Measurements from ENCODE around the gene ADGRG6. TPM values are rescaled to one million over a fixed set of nuclear protein-coding genes. Genes with fewer than 3 reads are reported as not detected.
"Not testable (repeated sequence)": the region's sequence is repeated elsewhere in the genome, so short reads cannot be mapped to it uniquely, and the experiment has no call there.

Gene ADGRG6
- total RNA-seq, 2 donors from 2014 or later = 0.18 to 0.25 TPM

DNA sequence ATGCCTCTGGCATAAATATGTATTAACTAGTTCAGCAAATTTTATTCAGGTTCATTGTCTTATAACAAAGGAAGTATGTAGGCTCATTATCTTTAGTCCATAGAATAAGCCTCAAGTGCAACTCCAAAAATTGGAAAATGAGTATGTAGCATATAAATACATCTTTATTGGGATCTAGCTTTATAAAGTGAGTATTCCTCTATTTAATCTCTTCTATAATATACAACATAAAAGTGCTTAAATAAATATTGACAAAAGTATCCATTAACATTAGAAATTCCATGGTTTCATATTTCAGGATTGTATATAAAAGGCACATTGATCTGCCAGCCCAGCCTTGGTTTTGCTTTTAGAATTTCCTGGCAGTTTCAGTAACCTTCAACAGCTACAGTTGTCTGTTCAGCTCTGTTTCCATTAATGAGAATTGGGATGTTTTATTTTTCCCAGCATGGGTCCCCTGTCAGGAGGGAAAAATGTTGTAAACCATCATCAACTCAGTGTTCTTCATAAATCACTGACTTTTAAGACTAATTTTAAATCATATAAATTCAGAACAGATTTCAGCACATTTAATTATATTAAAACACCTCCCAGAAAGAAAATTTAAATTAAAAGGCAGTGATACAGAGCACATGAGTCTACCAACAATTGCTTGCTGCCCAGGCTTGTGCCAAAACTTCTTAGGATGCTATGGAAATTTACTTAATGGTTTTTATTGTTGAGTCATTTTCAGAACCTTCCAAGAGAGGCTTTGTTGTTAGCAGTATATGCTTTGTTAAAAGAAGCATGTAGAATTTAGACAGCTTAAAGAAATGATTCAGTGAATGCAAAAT is 119.7 kb downstream of the ADGRG6 start:
- Mint-ChIP-seq H3K4me3 (no peak overlapping the region), H3K4me1 (no peaks in the 10 kb centered on the region), H3K27ac (no peak overlapping the region), H3K27me3 (peaks cover 5% of the 10 kb centered on the region), H3K36me3 (ENCODE audit: low read depth) (no peaks in the 10 kb centered on the region)
- no peak for DNase-seq
- no peaks in the 10 kb centered on the region for H3K9me3 ChIP-seq (ENCODE audit: control insufficient read depth, low read length, poor library complexity, severe bottlenecking)
- no peak for ATAC-seq

DNA sequence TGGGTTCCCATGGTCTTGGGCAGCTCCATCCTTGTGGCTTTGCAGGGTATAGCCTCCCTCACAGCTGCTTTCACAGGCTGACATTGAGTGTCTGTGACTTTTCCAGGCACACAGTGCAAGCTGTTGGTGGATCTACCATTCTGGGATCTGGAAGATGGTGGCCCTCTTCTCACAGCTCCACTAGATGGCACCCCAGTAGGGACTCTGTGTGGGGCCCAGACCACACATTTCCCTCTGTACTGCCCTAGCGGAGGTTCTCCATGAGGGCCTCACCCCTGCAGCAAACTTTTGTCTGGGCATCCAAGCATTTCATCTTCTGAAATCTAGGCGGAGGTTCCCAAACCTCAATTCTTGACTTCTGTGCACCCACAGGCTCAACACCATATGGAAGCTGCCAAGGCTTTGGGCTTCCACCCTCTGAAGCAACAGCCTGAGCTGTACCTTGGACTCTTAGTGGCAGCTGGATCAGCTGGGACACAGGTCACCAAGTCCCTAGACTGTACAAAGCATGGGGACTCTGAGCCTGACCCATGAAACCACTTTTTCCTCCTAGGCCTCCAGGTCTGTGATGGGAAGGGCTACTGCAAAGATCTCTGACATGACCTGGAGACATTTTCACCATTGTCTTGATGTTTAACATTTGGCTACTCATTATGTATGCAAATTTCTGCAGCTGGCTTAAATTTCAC is 124.8 kb downstream of the ADGRG6 start:
- not testable (repeated sequence) for H3K4me1 Mint-ChIP-seq; H3K9me3 ChIP-seq (ENCODE audit: control insufficient read depth, low read length, poor library complexity, severe bottlenecking); H3K4me3 Mint-ChIP-seq; DNase-seq; ATAC-seq; H3K27me3 Mint-ChIP-seq; H3K36me3 Mint-ChIP-seq (ENCODE audit: low read depth); H3K27ac Mint-ChIP-seq

DNA sequence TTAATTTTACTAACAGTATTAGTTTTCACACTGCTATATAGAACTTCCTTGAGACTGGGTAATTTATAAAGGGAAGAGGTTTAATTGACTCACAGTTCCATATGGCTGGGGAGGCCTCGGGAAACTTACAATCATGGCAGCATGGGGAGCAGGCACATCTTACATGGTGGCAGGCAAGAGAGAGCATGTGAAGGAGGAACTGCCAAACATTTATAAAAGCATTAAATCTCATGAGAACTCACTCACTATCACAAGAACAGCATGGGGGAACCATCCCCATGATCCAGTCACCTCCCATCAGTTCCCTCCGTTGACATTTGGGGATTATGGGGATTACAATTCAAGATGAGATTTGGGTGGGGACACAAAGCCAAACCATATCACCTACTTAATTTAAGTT is 126.7 kb downstream of the ADGRG6 start:
- H3K36me3 Mint-ChIP-seq (ENCODE audit: low read depth); ATAC-seq; H3K9me3 ChIP-seq (ENCODE audit: control insufficient read depth, low read length, poor library complexity, severe bottlenecking); H3K27me3 Mint-ChIP-seq; H3K4me3 Mint-ChIP-seq; DNase-seq; H3K4me1 Mint-ChIP-seq; H3K27ac Mint-ChIP-seq: not testable (repeated sequence)

DNA sequence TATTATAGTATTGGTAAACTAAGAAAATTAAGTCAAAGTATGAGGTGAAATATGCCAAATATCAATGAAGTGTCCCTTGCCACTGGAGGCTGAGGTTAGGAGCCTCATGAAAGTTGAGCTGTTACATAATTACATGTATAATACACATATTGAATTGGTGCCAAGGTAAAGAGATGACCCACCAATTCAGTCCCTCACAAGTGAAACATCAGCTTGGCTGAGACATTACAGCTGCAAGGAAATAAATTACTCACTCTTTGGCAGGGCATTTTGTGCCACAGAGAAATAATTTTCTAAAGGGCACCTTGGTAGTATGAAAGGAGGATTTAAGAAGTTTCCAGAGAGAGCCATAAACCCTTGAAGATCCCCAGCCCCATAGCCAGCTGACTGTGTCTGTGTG is 127.4 kb downstream of the ADGRG6 start:
- no peaks in the 10 kb centered on the region for H3K27me3 Mint-ChIP-seq
- no peaks in the 10 kb centered on the region for H3K36me3 Mint-ChIP-seq (ENCODE audit: low read depth)
- no peaks in the 10 kb centered on the region for H3K9me3 ChIP-seq (ENCODE audit: control insufficient read depth, low read length, poor library complexity, severe bottlenecking)
- no peak for DNase-seq
- no peak overlapping the region for H3K4me3 Mint-ChIP-seq
- H3K27ac Mint-ChIP-seq = no peak overlapping the region
- no peak for ATAC-seq
- H3K4me1 Mint-ChIP-seq = no peaks in the 10 kb centered on the region

DNA sequence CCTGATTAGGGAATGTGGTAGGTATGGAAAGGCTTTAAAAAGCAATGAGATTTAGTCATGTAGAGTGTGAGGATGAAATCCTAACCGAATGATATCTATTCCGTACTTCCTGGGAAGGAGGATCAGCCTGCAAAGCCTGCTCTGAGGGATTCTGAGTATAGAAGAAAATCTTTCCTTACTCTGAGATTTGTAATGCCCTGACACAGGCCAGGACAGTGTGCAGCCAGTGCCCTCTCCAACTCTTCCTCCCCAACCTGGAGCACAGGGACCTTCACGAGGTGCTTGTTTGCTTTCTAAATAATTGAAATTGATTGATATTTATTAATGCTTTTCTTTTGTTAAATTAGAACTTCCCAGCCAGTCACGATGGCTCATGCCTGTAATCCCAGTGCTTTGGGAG is 131.6 kb downstream of the ADGRG6 start:
- no peaks in the 10 kb centered on the region for H3K4me1 Mint-ChIP-seq

DNA sequence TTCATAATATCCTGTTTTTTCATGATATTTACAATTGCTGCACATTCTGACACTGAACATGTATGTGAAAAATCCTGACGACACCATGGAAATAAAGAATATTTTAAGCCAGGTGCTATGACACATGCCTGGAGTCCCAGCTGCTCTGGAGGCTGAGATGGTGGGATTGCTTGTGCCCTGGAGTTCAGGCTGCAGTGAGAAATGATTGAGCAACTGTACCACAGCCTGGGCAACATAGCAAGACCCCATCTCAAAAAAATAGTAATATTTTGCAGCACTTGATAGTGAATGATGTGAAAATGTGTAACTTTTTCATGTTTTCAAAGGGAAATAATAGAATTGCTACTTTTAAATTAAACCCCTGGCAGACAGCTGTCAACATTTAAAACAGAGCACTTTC is 137.1 kb downstream of the ADGRG6 start:
- no peaks in the 10 kb centered on the region for H3K9me3 ChIP-seq (ENCODE audit: control insufficient read depth, low read length, poor library complexity, severe bottlenecking)
- DNase-seq (no peak), ATAC-seq (no peak)
- Mint-ChIP-seq H3K27me3 (peaks cover 15% of the 10 kb centered on the region), H3K27ac (no peak overlapping the region), H3K4me1 (no peaks in the 10 kb centered on the region), H3K36me3 (ENCODE audit: low read depth) (peaks cover 4% of the 10 kb centered on the region), H3K4me3 (no peak overlapping the region)

More for the DNA sequence above, 131.6 kb downstream of the ADGRG6 start:
- peaks cover 2% of the 10 kb centered on the region for H3K36me3 Mint-ChIP-seq (ENCODE audit: low read depth)
- peaks cover 5% of the 10 kb centered on the region for H3K27me3 Mint-ChIP-seq
- H3K4me3 Mint-ChIP-seq = no peak overlapping the region
- H3K27ac Mint-ChIP-seq = no peak overlapping the region
- DNase-seq (no peak), ATAC-seq (no peak)
- no peaks in the 10 kb centered on the region for H3K9me3 ChIP-seq (ENCODE audit: control insufficient read depth, low read length, poor library complexity, severe bottlenecking)

DNA sequence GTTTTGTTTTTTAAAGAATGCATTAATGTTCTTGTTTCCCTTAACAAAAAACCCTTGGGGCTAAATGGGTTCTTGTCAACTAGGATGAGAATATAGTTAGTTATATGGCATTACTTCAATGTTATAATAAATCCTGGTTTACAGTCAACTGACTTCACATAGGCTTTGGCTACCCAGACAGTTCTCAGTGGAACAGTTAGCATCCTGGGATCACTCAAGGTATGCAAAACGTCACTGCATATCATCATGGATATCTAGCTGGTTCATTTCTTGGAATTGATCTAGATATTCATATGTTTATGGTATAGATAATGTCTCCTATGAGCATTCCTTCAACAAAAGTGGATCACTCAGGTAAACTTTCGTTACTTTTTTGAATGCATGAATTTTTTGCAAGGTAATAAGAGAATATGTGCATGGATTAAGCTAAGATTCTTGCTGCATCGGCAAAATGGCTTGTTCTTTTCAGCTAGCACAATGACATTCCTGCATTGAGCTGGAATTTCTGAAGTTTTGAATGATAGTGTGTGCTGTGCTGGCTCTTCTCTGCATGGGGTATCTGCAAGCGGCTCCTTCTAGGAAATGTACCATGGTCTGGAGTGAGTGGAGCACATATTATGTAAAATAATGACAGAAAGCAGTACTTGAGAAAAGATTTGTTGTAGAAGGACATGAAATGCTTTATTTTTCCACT is 138.9 kb downstream of the ADGRG6 start:
- no peaks in the 10 kb centered on the region for H3K4me1 Mint-ChIP-seq
- no peak overlapping the region for H3K4me3 Mint-ChIP-seq
- no peak for ATAC-seq
- DNase-seq = no peak
- peaks cover 4% of the 10 kb centered on the region for H3K36me3 Mint-ChIP-seq (ENCODE audit: low read depth)
- H3K9me3 ChIP-seq (ENCODE audit: control insufficient read depth, low read length, poor library complexity, severe bottlenecking) = no peaks in the 10 kb centered on the region
- H3K27me3 Mint-ChIP-seq = peaks cover 15% of the 10 kb centered on the region
- H3K27ac Mint-ChIP-seq = no peak overlapping the region

DNA sequence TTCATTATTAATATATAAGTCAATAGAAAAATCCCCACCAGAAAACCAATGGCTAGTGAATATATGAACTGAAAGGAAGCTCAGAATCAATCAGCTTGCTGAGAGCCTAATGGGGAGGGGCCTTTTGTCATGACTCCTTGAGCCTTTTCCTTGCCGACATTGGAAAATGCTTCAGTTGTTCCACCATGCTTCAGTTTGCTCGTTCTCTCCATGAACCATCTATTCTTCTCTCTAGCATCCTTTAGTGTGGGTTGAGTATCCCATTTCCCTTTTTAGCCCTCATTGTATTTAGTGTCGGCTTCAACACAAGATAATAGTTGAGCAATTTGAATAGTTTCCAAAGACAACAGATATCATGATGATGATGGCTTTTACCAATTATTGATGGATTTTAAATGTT is 139.9 kb downstream of the ADGRG6 start:
- Mint-ChIP-seq H3K4me3 (no peak overlapping the region), H3K27me3 (peaks cover 12% of the 10 kb centered on the region), H3K36me3 (ENCODE audit: low read depth) (peaks cover 2% of the 10 kb centered on the region), H3K4me1 (no peaks in the 10 kb centered on the region), H3K27ac (no peak overlapping the region)
- ATAC-seq (no peak), DNase-seq (no peak)
- H3K9me3 ChIP-seq (ENCODE audit: control insufficient read depth, low read length, poor library complexity, severe bottlenecking) = no peaks in the 10 kb centered on the region

DNA sequence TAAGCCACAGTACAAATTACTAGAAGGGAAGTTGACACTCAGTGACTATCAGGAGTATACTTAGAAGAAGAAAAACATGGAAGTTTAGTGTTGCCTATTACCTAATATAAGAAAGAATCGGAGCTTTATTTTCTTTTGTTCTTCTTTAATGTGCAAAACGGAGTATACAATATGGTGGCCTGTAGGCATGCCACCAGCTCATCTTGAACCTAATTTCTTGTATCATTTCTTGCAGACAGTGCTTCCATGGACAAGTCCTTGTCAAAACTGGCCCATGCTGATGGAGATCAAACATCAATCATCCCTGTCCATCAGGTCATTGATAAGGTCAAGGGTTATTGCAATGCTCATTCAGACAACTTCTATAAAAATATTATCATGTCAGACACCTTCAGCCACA is 141.3 kb downstream of the ADGRG6 start:
- no peaks in the 10 kb centered on the region for H3K4me1 Mint-ChIP-seq
- no peaks in the 10 kb centered on the region for H3K9me3 ChIP-seq (ENCODE audit: control insufficient read depth, low read length, poor library complexity, severe bottlenecking)
- ATAC-seq (no peak), DNase-seq (no peak)
- H3K36me3 Mint-ChIP-seq (ENCODE audit: low read depth) = peaks cover 2% of the 10 kb centered on the region
- no peak overlapping the region for H3K4me3 Mint-ChIP-seq
- H3K27ac Mint-ChIP-seq = no peak overlapping the region
- H3K27me3 Mint-ChIP-seq = peaks cover 20% of the 10 kb centered on the region

DNA sequence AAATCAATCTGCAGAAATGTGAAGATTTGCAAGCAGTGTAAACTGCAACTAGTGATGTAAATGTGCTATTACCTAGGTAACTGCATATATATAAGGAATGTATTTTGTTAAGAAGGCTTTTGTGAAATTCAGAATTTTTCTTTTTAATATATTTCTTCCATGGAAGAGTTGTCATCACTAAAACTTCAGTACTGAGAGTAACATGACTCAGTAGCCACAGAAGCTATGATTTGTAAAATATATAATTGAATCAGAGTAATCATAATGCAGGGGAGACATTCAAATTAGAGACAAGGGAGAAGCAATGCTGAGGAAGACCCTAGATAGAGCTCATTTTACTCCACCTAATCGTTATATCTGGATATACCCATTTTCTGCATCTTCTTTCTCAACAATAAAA is 141.7 kb downstream of the ADGRG6 start:
- ATAC-seq (no peak), DNase-seq (no peak)
- peaks cover 2% of the 10 kb centered on the region for H3K36me3 Mint-ChIP-seq (ENCODE audit: low read depth)
- peaks cover 23% of the 10 kb centered on the region for H3K27me3 Mint-ChIP-seq
- H3K27ac Mint-ChIP-seq = no peak overlapping the region
- H3K4me3 Mint-ChIP-seq = no peak overlapping the region
- no peaks in the 10 kb centered on the region for H3K4me1 Mint-ChIP-seq
- no peaks in the 10 kb centered on the region for H3K9me3 ChIP-seq (ENCODE audit: control insufficient read depth, low read length, poor library complexity, severe bottlenecking)

DNA sequence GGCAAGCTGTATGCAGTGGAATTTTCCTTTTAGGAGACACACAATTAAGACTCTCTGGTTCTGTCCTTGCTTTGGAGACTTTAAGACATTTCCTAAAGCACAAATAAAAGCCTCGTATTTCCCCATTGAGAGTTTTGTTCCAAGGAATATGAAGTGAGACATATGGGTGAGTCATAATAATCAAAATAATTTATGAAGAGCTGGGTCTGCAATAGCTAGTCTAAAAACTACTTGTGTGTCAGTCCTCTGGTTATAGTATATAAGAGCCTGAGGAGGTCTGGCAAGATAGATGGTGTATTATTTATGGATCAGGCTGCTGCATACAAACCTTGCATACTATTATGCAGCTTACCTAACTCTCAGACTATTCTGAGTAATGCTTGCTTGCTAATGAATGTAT is 142.6 kb downstream of the ADGRG6 start:
- Mint-ChIP-seq H3K4me1 (no peaks in the 10 kb centered on the region), H3K4me3 (no peak overlapping the region), H3K27me3 (peaks cover 23% of the 10 kb centered on the region), H3K36me3 (ENCODE audit: low read depth) (peaks cover 2% of the 10 kb centered on the region), H3K27ac (no peak overlapping the region)
- DNase-seq (no peak), ATAC-seq (no peak)
- no peaks in the 10 kb centered on the region for H3K9me3 ChIP-seq (ENCODE audit: control insufficient read depth, low read length, poor library complexity, severe bottlenecking)

DNA sequence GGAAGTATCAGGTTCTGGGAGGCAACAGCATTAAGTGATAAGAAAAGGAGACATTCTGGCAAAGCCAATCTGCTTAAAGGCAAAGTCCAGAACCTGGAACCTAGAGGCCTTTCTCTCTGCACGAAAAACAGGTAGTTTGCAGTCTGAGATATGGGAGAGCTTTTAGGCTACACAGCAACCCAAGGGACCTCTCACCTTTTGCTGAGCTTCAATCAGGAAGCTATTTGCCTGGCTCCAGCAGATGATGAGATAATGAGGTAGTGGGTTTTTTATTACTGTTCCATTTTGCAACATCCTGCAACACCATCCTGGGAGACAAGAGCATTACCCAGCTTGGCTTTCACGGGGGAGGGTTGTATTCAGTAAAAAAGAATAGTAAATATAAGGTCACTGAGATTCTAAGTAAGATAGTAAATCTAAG is 143.1 kb downstream of the ADGRG6 start:
- Mint-ChIP-seq H3K27me3 (peaks cover 23% of the 10 kb centered on the region), H3K27ac (no peak overlapping the region), H3K4me1 (no peaks in the 10 kb centered on the region), H3K4me3 (no peak overlapping the region), H3K36me3 (ENCODE audit: low read depth) (peaks cover under 1% of the 10 kb centered on the region)
- ATAC-seq = no peak
- H3K9me3 ChIP-seq (ENCODE audit: control insufficient read depth, low read length, poor library complexity, severe bottlenecking) = no peaks in the 10 kb centered on the region
- no peak for DNase-seq

DNA sequence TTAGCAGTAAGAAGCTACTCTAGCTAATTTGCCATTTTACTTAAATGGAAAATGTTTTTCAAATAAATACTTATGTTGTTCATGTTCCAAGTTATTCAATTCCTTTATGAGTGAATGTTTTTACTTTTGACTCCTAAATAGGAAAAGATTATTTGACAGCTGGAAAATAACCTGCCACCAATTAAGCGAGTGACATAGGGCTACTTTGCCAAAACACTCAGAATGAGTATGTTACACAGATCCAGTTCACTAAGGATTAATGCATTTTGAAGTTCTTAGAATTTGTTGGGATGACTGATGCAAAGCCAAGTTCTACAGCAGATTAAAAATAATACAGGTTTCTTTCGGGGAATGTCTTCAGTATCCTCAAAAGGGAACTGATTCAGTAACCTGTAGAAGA is 144.4 kb downstream of the ADGRG6 start:
- Mint-ChIP-seq H3K27me3 (peaks cover 19% of the 10 kb centered on the region), H3K36me3 (ENCODE audit: low read depth) (no peaks in the 10 kb centered on the region), H3K27ac (no peak overlapping the region), H3K4me1 (no peaks in the 10 kb centered on the region), H3K4me3 (no peak overlapping the region)
- DNase-seq (no peak), ATAC-seq (no peak)
- no peaks in the 10 kb centered on the region for H3K9me3 ChIP-seq (ENCODE audit: control insufficient read depth, low read length, poor library complexity, severe bottlenecking)
